Measurements from ENCODE around the gene RHOB. TPM values are rescaled to one million over a fixed set of nuclear protein-coding genes. Genes with fewer than 3 reads are reported as not detected.

Gene RHOB
- total RNA-seq, 1 donor, result 161 TPM

DNA sequence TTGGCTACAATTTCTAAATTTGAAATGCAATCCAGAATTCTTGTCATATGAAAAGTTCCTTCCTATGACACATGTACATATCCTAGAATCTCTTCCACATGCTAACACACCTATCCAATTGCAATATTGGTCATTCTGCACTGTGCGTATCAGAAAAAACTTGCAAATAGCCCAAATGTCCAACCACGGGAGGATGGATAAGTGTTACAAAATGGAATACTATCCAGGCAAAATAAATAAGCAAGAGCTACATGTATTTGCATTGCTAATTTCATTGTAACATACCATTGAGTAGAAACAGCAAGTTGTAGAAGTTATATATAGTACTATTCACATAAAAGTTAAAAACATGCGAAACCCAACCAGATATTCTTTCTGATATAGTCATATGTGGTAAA is 15.6 kb upstream of the RHOB start:
- Histone ChIP-seq H3K4me1 (ENCODE audit: insufficient read depth, low read length) (peaks cover 3% of the 10 kb centered on the region), H3K79me2 (ENCODE audit: insufficient read depth, low read length) (no peaks in the 10 kb centered on the region), H3K4me3 (ENCODE audit: insufficient read depth, low read length) (no peak overlapping the region), H4K20me1 (ENCODE audit: insufficient read depth, low read length) (no peaks in the 10 kb centered on the region), H3K27me3 (ENCODE audit: insufficient read depth, low read length) (peaks cover 10% of the 10 kb centered on the region), H3K9me3 (ENCODE audit: low read depth, low read length) (no peaks in the 10 kb centered on the region), H3K4me2 (ENCODE audit: insufficient read depth, low read length) (no peak overlapping the region), H3K27ac (ENCODE audit: low read depth, low read length) (no peak overlapping the region), H3K36me3 (ENCODE audit: insufficient read depth, low read length) (no peaks in the 10 kb centered on the region), H2AFZ (ENCODE audit: low read length) (no peak overlapping the region)
- no peak for DNase-seq (ENCODE audit: insufficient read length, low spot score, missing footprints)
- TF ChIP-seq, protein P1, sequence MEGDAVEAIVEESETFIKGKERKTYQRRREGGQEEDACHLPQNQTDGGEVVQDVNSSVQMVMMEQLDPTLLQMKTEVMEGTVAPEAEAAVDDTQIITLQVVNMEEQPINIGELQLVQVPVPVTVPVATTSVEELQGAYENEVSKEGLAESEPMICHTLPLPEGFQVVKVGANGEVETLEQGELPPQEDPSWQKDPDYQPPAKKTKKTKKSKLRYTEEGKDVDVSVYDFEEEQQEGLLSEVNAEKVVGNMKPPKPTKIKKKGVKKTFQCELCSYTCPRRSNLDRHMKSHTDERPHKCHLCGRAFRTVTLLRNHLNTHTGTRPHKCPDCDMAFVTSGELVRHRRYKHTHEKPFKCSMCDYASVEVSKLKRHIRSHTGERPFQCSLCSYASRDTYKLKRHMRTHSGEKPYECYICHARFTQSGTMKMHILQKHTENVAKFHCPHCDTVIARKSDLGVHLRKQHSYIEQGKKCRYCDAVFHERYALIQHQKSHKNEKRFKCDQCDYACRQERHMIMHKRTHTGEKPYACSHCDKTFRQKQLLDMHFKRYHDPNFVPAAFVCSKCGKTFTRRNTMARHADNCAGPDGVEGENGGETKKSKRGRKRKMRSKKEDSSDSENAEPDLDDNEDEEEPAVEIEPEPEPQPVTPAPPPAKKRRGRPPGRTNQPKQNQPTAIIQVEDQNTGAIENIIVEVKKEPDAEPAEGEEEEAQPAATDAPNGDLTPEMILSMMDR (IDR thresholded peaks at IDR 0.05; ENCODE audit: extremely low read depth, low read depth, low read length), result no peak

DNA sequence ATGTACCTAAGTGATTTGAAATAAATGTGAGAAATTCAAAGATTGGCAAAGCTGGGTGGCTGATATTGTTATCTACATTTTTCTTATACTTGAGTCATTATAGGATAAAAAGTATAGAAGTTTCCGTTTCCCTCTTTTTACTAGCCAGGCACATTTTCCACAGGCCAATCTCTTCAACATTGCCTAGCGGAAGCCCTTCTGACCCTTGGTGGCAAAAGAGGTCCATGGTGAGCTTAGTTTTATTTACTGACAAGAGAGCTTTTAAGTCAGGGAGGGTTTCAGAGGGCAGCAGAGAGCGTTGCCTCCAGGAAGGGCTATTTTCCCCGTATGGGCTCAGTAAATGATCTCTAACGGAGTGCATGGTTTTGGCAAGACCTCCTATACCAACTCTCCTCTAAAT is 15.1 kb upstream of the RHOB start:
- H3K36me3 ChIP-seq (ENCODE audit: insufficient read depth, low read length), result no peaks in the 10 kb centered on the region
- no peaks in the 10 kb centered on the region for H3K79me2 ChIP-seq (ENCODE audit: insufficient read depth, low read length)
- no peak overlapping the region for H2AFZ ChIP-seq (ENCODE audit: low read length)
- no peak for DNase-seq (ENCODE audit: insufficient read length, low spot score, missing footprints)
- no peak overlapping the region for H3K27ac ChIP-seq (ENCODE audit: low read depth, low read length)
- TF ChIP-seq, protein P1 (IDR thresholded peaks at IDR 0.05; ENCODE audit: extremely low read depth, low read depth, low read length), result no peak
- no peak overlapping the region for H3K4me2 ChIP-seq (ENCODE audit: insufficient read depth, low read length)
- no peak overlapping the region for H3K4me3 ChIP-seq (ENCODE audit: insufficient read depth, low read length)
- peaks cover 3% of the 10 kb centered on the region for H3K4me1 ChIP-seq (ENCODE audit: insufficient read depth, low read length)
- no peaks in the 10 kb centered on the region for H4K20me1 ChIP-seq (ENCODE audit: insufficient read depth, low read length)
- no peaks in the 10 kb centered on the region for H3K9me3 ChIP-seq (ENCODE audit: low read depth, low read length)
- H3K27me3 ChIP-seq (ENCODE audit: insufficient read depth, low read length), result peaks cover 10% of the 10 kb centered on the region

DNA sequence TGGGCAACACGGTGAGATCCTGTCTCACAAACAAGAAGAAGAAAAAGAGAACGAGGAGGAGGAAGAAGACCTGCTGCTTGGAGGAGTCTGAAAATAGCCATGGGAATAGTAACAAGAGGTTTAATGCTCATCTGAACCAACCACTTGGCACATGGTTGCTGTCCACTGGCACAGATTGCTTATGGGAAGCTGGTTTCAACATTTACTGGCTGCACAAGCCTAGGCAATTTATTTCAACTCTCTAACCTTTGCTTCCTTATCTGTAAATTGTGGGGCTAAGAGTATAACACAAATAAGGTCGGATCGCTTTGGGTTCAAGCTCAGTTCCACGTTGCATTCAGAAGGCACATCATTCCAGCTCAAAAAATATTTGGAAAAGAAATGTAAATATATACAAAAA is 14.2 kb upstream of the RHOB start:
- TF ChIP-seq, protein P1 (IDR thresholded peaks at IDR 0.05; ENCODE audit: extremely low read depth, low read depth, low read length), result no peak
- Histone ChIP-seq H3K27me3 (ENCODE audit: insufficient read depth, low read length) (peaks cover 10% of the 10 kb centered on the region), H3K4me1 (ENCODE audit: insufficient read depth, low read length) (peaks cover 3% of the 10 kb centered on the region), H3K36me3 (ENCODE audit: insufficient read depth, low read length) (no peaks in the 10 kb centered on the region), H4K20me1 (ENCODE audit: insufficient read depth, low read length) (no peaks in the 10 kb centered on the region), H3K27ac (ENCODE audit: low read depth, low read length) (no peak overlapping the region), H3K79me2 (ENCODE audit: insufficient read depth, low read length) (no peaks in the 10 kb centered on the region), H3K4me2 (ENCODE audit: insufficient read depth, low read length) (no peak overlapping the region), H2AFZ (ENCODE audit: low read length) (no peak overlapping the region), H3K9me3 (ENCODE audit: low read depth, low read length) (no peaks in the 10 kb centered on the region), H3K4me3 (ENCODE audit: insufficient read depth, low read length) (no peak overlapping the region)
- DNase-seq (ENCODE audit: insufficient read length, low spot score, missing footprints), result no peak

DNA sequence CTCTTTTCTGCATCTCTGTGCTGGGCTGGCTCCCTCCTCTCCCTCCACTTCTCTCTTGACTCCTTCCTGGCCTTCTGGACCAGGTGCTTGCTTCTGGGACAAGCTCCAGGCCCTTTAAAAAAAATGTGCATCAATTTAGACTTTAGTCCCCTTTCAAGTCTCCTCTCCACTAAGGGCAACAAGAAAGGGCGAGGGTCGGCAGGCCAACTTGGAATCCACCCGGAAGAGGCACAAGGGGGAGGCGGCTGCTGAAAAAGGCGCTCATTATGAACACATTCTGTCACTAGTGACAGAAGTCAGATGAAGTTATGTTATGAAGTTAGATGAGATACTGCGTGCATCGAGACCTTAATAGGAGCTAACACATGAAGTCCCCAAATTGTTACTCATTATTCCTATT is 13.6 kb upstream of the RHOB start:
- DNase-seq (ENCODE audit: insufficient read length, low spot score, missing footprints), result no peak
- no peaks in the 10 kb centered on the region for H3K36me3 ChIP-seq (ENCODE audit: insufficient read depth, low read length)
- no peak overlapping the region for H3K4me2 ChIP-seq (ENCODE audit: insufficient read depth, low read length)
- H4K20me1 ChIP-seq (ENCODE audit: insufficient read depth, low read length), result no peaks in the 10 kb centered on the region
- no peaks in the 10 kb centered on the region for H3K9me3 ChIP-seq (ENCODE audit: low read depth, low read length)
- TF ChIP-seq, protein P1 (IDR thresholded peaks at IDR 0.05; ENCODE audit: extremely low read depth, low read depth, low read length), result no peak
- H3K27ac ChIP-seq (ENCODE audit: low read depth, low read length), result no peak overlapping the region
- peaks cover 10% of the 10 kb centered on the region for H3K27me3 ChIP-seq (ENCODE audit: insufficient read depth, low read length)
- no peak overlapping the region for H3K4me3 ChIP-seq (ENCODE audit: insufficient read depth, low read length)
- peaks cover 5% of the 10 kb centered on the region for H3K4me1 ChIP-seq (ENCODE audit: insufficient read depth, low read length)
- no peaks in the 10 kb centered on the region for H3K79me2 ChIP-seq (ENCODE audit: insufficient read depth, low read length)
- no peak overlapping the region for H2AFZ ChIP-seq (ENCODE audit: low read length)
